T-helper 9 cell (primary cell): ENCODE results near the gene AKAP6.

Experiments
- DNase-seq: peaks from one replicate; pipeline ENCODE4 v3.0.0-alpha.2; 2020

The AKAP6 gene

DNA sequence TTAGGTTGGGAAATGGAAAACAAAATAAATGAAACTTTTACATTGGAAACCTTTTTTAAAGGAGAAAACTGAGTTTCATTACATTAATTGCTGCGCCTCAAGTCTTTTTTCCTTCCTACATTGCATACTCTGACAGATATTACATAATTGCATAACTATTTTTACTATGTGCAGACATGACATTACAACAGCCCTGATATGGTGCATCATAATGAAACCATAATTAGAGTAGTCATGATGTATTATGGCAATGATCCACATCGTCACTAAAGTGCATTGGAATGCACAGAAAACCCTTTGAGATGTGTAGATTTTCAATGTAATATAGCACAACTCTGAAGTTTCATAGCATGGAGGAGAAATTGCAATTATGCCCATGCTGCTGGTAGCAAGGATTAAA is 391.8 kb downstream of the AKAP6 start:
- DNase-seq, result no peak

DNA sequence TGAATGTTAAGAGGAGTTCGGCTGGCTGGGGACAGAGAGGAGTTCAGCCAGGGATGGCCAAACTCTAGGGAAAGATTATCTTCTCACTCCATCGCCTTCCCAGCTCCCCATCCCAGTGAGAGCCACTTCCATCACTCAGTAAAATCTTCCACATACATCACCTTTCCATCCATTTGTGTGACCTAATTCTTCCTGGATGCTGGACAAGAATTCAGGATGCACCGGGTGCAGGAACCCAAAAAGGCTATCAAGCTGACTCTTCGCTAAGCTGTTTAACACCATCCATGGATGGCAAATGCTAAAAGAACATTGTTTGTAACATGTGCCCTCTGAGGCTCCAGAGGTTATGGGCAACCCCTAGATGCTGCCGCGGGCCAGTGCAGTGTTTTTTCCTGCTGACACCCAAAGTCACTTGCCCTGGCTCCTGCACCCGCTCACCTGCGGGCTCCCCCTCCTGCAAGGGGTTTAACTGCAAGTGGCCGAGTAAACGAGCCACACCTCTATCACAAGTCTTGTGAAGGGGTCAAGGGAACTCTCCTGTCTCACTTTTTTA is 393.6 kb downstream of the AKAP6 start:
- no peak for DNase-seq

DNA sequence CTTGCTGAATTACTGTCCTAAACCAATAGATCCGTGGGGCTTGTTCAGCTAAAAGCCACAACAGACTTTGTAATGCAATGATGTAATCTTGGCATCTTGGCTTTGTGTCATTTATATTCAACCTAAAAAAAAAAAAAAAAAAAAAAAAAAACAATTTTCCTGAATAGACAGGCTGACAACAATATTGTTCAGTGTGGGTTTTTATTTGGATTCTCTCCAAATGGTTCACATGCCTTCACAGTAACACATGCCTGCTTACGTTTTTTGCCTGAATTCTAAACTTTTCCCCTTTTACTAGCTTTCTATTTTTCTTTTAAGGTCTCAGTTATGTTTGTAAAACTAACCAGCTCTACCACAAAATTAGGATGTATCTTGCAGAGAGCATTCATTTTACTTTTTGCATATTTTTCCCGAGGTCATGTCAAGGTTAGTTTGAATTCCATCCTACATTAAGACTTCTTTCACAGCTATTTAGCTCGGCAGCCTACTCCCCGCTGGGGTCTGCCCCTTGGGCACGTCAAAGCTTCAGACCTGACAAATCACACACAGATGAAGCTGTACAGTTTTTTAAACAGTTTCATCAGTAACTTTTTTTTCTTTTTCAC is 395.9 kb downstream of the AKAP6 start:
- no peak for DNase-seq

DNA sequence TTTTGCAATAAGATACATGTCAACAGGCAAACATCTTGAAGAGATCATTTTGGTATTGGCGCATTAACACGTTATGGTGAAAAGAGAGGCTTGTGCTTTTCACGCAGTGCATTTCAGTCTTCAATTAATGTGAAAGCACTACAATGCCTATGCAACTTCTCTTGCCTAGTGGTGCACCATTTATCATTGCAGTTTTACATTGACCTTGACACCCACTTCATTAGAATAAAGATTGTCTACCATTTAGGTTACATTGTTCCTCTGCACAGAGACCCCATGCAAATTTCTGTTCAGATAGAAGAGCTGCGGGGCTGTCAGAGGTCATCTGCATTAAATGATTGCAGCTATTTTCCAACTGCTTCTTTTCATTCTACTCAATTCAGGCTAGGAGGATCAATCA is 397.4 kb downstream of the AKAP6 start:
- DNase-seq, result no peak

DNA sequence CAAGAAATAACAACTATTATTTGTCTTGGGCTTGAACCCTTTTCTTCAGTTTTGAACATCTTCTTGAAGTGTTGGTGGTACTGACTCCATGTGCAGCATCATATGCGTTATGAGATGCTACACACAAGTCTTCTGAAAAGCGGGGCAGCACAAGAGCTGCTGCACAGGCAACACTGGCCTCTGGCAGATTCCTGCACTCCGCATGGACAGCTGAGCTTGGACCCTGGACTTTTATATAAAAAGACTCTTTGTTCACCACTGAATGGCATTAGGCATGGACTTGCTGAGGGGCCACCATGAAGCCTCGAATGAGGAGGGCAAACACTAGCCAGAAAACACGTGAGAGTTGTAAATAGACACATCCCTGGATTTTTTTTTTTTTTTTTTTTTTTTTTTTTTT is 398.7 kb downstream of the AKAP6 start:
- no peak for DNase-seq

DNA sequence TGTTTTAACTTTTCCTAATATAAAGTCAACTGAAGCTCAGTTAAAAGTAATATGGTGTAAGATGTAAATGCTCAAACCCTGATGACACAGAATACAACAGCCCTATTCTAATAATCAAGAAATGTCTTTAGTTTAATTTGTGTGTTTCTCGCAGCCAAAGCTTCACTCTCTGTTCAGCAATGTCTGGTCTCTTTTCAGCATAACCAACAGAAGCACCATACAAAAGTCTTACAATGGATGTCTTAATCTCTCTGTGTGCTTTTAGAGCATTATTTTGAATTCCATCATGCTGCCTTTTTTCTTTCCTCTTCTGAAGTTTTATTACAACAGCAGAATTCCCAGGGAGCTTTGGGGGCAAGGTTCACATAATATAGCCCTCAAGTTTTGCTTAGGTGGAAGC is 399.4 kb downstream of the AKAP6 start:
- no peak for DNase-seq

DNA sequence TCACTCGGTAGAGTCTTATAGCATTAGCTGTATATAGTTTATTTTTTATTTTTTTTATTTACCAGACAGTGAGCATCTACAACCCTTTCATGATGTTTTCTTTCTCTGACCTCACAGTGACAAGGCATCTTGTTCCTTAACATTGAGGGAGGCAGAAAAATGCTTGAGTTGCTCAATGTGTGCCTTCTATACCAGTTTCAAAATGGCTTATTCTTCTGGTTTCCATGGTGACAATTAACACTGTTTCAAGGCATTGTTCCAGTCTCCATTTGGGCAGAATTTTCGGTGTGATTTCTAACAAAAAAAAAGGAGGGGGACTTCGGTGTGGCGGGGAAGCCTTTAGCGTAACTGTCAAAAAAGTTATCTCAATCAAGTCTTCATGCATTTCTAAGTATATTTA is 399.9 kb downstream of the AKAP6 start:
- no peak for DNase-seq

DNA sequence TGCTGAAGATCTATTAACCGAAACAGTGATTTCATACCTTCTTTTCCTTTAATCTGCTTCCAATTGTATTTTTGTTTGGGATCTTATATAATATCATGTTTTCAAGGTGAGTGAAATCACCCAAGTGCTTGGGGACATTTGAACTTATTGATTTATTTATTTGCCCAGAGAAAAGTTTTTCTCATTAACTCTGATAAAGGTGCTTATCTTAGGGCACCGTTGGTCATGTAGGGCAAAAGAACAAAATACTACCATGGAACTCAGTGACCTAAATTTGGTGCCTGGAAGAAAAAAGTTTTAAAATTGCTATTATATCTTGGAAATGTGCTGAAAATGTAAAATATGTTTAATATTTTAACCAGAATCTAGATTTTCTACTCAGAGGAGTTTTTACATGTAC is 402.2 kb downstream of the AKAP6 start:
- DNase-seq, result no peak

DNA sequence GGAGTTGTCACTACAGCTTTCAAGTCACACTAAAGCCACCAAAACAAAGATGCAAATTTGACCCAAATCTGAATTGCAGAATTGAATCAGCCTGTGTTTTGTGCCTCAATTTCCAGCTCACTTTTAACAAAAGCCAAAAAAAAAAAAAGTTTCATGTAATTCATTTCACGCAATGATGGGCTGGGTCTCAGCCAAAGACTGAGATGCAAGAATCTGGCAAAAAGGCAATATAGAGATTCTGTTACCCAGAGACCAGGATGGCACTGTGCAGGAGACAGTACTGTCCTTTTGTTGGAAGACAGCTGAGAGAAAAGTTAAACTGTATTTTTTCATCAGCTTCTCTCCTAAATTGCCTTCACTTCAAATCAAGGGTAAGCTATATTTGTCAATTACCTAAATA is 403.9 kb downstream of the AKAP6 start:
- no peak for DNase-seq

DNA sequence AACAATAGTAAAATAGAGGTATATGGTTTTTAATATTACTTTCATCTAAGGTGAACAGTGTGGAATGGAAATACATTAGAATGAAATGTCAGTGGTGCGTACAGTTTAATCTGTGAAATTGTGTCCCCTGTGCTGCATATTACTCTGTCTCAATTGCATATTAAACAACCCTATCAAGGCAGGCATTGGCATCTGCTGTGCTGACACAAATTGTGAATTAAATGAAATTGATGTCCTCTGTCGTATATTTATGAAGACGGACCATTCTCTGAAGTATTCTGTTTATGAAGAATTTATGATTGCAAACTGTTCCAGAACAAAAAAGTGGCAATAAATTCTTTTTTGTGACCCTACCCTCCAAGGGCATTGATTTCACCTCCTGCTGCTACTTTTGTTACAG is 405.2 kb downstream of the AKAP6 start:
- DNase-seq, result no peak

DNA sequence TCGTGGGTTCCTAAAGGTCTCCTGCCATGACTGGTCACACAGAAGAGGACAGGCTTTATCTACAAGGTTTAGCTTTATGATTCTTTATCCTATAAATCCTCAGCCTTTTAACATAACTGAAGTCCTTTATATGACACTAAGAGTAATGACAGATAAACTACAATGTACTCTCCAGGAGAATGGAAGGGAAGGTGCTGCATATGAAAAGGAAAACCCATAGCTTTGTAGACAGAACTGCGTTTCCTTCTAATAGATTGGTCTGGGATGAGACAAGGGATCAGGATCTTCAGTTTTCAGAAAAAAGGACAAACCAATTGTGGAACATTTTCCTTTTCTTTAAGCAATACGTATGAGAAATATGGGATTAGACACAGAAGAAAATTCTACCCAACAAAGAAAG is 408.5 kb downstream of the AKAP6 start:
- no peak for DNase-seq

DNA sequence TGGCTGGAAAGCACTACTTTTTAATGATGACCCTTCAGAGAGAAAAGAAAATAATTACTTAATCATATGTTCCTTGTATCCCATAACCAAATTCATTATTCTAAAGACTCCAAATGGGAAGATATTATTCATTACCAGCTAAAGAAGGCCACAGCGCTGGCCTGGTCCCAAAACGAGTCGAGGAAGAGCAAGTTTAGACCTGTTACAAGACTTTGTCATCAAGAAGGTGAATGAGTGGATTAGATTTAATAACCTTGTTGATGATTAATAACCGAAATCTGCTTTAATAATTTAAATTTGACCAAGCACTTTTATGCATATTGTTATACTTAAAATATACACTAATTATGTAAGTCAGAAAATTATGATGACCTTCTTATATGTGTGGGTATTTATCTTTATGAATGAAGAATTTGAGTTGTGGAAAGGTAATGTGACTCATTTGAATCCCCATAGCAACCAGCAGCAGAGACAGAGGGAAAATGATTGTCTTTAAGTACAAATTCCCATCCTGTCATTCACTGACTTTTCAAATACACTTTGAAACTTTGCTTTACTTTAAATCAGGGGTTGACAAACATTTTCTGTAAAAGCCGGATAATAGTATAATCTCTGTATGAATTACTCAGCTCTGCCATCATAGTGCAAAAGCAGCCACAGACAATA is 409.2 kb downstream of the AKAP6 start:
- DNase-seq, result no peak

DNA sequence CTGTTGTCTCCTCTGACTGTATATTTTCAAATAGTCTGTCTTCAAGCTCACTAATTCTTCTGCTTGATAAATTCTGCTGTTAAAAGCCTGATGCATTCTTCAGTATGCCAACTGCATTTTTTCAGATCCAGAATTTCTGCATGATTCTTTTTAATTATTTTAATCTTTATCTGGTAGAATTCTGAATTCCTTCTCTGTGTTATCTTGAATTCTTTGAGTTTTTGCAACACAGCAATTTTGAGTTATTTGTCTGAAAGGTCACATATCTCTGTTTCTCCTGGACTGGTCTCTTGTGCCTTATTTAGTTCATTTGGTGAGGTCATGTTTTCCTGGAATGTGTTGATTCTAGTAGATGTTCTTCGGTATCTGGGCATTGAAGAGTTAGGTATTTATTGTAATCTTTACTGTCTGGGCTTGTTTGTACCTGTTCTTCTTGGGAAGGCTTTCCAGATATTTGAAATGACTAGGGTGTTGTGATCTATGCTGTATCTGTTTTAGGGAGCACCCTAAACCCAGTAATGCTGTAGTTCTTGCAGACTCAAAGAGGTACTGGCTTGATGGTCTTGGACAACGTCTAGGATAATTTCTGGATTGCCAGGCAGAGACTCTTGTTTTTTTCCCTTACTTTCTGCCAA is 415.8 kb downstream of the AKAP6 start:
- DNase-seq, result no peak

DNA sequence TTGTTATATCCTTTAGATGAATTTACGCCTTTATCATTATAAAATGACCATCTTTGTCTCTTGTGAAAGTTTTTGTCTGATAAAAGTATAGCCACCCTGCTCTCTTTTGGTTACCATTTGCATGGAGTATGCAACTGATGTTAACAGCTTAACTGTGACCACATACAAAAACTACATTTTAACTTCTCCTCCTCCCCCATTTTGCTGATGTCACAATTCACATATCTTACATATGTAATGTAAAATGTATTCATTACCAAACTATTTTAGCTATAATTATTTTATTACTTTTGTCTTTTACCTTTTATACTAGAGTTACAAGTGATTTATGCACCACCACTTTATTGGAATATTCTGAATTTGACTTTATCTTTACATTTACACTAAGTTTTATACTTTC is 425.1 kb downstream of the AKAP6 start:
- DNase-seq, result no peak

DNA sequence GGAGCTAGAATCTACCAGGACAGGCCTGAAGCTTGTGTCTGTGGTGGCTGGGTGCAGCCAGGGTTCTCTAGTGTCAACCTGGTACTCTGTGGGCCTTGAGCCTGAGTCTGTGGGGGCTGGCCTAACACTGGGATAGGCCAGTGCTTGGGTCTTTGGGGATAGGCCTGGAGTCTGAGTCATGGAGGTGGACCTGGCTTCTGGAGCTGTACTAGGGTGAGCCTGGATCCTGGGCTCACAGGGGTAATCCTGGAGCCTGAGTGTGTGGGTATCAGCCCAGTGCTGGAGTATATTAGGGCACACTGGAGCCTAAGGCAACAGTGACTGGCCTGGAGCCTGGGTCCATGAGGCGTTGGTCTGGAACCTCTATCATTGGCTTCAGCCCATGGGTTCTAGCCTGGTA is 427.1 kb downstream of the AKAP6 start:
- DNase-seq, result no peak

DNA sequence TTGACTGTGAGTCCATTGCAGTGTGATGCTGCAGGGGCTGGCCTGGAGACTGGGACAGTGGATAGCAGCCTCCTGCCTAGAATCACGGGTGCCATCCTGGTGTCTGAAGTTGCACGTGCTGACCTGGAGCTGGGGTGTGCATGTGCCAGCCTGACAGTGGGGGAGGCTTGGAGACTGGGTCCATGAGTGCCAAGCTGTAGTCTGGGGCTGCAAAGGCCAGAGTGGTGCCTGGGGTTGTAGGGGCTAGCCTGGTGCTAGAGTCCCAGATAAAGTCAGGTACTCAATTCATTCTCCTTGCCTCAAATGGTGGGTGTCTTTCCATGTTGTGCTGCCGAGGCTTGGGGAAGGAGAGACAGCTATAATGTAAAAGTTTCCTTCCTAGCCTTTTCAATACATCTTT is 427.7 kb downstream of the AKAP6 start:
- no peak for DNase-seq

DNA sequence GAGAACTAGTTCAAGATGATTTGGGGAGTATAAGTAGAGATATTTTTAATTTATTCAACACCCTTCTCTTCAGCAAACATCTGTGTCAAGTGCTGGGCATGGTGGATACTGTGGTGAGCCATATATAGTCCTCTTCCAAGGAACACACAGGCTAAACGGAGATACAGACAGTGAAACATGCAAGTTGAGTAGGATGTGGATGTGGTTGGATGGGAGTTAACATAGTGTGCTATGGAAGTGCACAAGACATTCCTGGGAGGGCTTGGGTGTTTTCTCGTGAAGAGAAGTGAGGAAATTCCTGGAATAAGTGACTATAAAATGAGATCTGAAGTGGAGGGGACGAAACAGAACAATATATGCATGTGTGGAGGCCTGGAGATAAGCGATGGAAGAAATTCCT is 428.5 kb downstream of the AKAP6 start:
- no peak for DNase-seq

DNA sequence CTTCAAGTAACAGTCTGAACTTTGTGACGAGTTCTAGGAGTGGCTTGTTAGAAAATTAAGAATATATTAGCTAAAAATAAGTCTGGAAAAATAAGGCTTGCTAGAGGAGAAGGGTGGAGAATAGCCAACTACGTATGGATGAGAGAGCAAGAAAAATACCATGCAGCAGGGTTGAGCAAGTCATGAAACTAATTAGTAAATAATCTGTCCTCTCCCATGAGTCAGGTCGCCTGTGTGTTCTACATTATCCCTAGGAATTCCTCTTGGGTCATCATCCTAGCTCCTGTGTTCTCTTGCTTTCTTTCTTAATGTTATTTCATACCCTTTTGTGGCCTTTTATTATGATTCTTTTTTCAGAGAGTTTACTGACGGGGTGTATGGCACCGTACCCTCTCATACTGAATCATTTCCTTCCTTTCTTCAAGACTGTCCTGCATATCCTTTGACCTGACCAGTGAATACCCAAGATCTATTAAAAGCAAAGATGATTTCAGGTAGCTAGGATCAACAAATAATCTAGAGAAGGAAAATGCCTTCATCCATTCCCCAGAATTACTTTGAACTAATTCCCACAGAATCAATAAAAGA is 432.4 kb downstream of the AKAP6 start:
- DNase-seq, result no peak

DNA sequence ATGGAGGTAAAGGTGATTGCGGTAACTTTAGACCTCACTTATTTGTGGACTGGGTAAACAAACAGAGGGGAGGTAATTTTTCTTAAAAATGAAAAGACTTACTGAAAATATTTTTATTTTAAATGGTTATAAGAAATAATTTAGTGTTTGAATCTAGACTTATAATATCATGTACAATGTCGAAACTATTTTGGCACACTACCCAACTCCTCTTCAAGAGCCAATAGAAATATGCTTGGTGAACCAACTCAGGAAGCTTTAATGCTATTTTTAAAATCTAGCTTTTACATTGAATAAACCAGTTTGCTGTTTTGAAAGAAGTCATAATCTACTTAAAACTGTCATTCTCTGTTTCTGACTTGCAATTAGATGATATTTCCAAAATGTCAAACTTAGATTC is 433.8 kb downstream of the AKAP6 start:
- DNase-seq, result no peak

DNA sequence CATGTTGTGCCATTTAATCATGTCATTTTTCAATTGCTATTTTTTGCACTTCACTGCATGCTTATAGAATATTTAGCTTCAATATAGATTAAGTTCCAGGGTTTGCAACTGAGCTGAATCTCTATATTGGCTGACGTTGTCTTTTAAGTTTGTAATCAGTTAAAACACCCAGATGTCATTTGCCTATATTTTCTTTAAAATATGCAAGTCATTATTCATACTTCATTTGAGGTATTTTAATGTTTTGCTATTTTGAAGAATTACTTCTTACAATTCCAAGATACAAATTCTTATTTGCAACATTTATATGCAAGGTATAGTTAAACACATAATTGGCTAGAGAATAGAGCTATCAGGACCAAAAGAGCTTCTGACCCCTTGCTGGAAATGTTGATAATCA is 434.6 kb downstream of the AKAP6 start:
- no peak for DNase-seq

DNA sequence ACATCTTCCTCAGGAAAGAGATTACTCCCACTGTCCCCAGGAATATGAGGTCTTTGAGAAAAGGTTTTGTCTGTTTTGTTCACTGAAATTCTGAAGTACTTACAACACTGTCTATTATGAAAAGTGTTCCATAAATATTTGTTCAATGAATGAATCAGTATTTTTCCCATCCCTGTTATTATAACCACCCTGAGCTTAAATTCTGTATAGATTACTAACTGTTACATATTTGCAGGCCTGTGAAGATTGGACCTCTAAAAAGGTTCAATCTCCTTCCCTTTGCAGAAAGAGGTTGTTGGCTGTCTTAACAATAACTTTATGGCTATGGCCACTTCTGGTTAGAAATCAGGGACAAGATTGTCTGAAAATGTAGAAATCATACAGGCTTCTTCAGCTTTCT is 435.0 kb downstream of the AKAP6 start:
- no peak for DNase-seq

DNA sequence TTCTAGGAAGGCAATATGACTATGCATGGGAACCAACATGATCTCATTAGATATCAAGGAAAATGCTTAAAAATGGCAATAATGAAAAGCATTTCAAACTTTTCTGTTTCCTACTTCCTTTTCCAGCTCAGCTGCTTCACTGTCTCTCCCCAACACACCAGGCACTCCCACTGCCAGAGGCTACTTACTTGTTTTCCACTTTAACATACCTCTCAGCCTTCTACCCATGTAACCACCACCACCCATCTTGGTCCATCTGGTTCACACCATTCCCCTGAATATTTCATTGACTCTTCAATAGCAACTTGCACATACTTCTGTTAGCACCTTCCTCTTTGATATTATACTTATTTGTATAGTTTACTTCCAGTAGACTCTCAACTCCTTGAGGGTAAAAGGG is 441.3 kb downstream of the AKAP6 start:
- DNase-seq, result no peak

DNA sequence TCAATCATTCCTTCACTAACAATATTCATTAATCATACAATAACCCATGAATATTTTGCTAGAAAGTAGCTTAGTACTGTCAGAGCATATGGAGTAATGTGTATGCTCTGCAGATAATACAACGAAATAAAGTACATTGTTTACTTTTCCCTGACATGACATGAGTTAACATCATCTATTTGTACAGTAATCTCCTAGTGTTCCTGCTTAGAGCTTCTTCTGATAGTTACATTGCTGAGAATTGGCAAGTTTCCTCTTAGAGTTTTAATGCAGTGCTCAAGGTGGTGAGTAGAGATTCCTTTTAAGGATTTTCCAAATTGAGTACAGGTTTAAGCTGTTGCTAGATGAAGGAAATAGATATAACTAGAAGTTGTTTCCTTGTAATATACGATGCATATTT is 445.1 kb downstream of the AKAP6 start:
- no peak for DNase-seq

DNA sequence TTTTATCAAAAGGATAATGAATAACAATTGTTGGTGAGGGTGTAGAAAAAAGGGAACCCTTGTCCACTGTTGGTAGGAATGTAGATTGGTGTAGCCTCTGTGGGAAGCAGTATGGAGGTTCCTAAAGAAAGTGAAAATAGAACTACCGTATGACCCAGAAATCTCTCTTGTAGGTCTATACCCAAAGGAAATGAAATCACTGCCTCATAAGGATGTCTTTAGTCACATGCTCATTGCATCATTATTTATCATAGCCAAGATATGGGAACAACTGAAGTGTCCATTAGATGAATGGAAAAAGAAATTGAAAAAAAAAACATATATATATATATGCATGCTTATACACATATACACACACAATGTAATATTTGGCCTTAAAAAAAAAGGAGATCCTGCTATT is 450.7 kb downstream of the AKAP6 start:
- no peak for DNase-seq
